Loucy (cell line): Measurements from ENCODE around the gene TTC39C.

ENCODE experiments used
- CTCF ChIP-seq: fragments of 200-600 bp; sonication (generic); conservative IDR thresholded peaks from 2 replicates; pipeline ENCODE4 v1.5.1; 2014; ENCODE audit warnings: mild to moderate bottlenecking, antibody characterized with exemption, low read length
- EZH2phosphoT487 ChIP-seq: fragments of 200-600 bp; IDR thresholded peaks from 2 replicates; pipeline ENCODE4 v1.6.1; 2018; ENCODE audit warnings: antibody characterized with exemption, mild to moderate bottlenecking, moderate library complexity, borderline replicate concordance

DNA sequence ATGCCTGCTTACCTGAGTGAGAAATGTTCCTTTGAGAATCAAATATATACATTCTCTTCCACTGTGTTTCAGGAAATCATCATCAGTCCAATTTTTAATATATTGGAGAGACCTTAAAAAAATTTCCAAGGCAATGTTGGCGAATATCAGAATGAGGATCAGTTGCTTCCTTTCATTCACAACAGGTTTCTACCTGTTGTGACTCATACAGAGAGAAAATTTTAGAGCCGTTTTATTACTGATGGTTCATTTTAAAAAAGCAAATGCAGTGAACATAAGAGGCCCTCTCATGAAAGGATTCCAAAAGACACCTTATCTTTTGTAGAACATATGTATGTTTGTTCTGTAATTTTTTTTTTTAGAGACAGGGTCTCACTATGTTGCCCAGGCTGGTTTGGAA, 42.0 kb downstream of the TTC39C start:
- TF ChIP-seq CTCF (no peak), EZH2phosphoT487 (no peak)
